CD4-positive, alpha-beta T cell treated with Interleukin-15 for 1 hour (primary cell): ENCODE measurements around the gene DFFB.

Experiments used
- DNase-seq: peaks from one replicate; pipeline ENCODE4 v3.0.0-alpha.2; 2020

DFFB gene

GRCh38 chr1:3834701-3835100 is 22.6 kb upstream of the DFFB start:
- no peak for DNase-seq

GRCh38 chr1:3836421-3836820 is 20.9 kb upstream of the DFFB start:
- DNase-seq, result no peak

- no peak for DNase-seq
Observed at GRCh38 chr1:3837200-3837599, 20.1 kb upstream of the DFFB start.

GRCh38 chr1:3837685-3838084 is 19.6 kb upstream of the DFFB start:
- no peak for DNase-seq

GRCh38 chr1:3838788-3839187 is 18.5 kb upstream of the DFFB start:
- DNase-seq, result no peak

- no peak for DNase-seq
Observed at GRCh38 chr1:3841491-3841890, 15.8 kb upstream of the DFFB start.

GRCh38 chr1:3842912-3843311 is 14.4 kb upstream of the DFFB start:
- no peak for DNase-seq

- DNase-seq, result no peak
Observed at GRCh38 chr1:3846541-3846940, 10.7 kb upstream of the DFFB start.

- no peak for DNase-seq
Observed at GRCh38 chr1:3847081-3847480, 10.2 kb upstream of the DFFB start.

- no peak for DNase-seq
Observed at GRCh38 chr1:3850857-3851256, 6.4 kb upstream of the DFFB start.

GRCh38 chr1:3851292-3851691 is 6.0 kb upstream of the DFFB start:
- DNase-seq, result no peak

- no peak for DNase-seq
Observed at GRCh38 chr1:3852091-3852490, 5.2 kb upstream of the DFFB start.

GRCh38 chr1:3852711-3853485 is 4.4 kb upstream of the DFFB start:
- no peak for DNase-seq

- no peak for DNase-seq
Observed at GRCh38 chr1:3857791-3858129, 484 bp downstream of the DFFB start.

- DNase-seq, result no peak
Observed at GRCh38 chr1:3858231-3858981, 1.1 kb downstream of the DFFB start.

GRCh38 chr1:3863231-3863935 is 6.1 kb downstream of the DFFB start:
- DNase-seq, result no peak

GRCh38 chr1:3864884-3865283 is 7.6 kb downstream of the DFFB start:
- no peak for DNase-seq

GRCh38 chr1:3865606-3866160 is 8.4 kb downstream of the DFFB start:
- no peak for DNase-seq

GRCh38 chr1:3868464-3869006 is 11.3 kb downstream of the DFFB start:
- no peak for DNase-seq

- DNase-seq, result no peak
Observed at GRCh38 chr1:3869751-3870301, 12.6 kb downstream of the DFFB start.

GRCh38 chr1:3871451-3871805 is 14.2 kb downstream of the DFFB start:
- DNase-seq, result no peak

GRCh38 chr1:3872546-3872945 is 15.3 kb downstream of the DFFB start:
- no peak for DNase-seq

- DNase-seq, result no peak
Observed at GRCh38 chr1:3874736-3875135, 17.5 kb downstream of the DFFB start.
